Fibroblast of upper back skin (primary cell): ENCODE data around the gene ZSCAN10.

Source experiments
- DNase-seq: peaks from one replicate; pipeline ENCODE4 v3.0.0-alpha.2; 2013

Gene ZSCAN10

GRCh38 chr16:3133844-3134243 is 34.8 kb upstream of the ZSCAN10 start:
- DNase-seq: no peak

- no peak for DNase-seq
Observed at GRCh38 chr16:3131755-3132377, 32.8 kb upstream of the ZSCAN10 start.

DNA sequence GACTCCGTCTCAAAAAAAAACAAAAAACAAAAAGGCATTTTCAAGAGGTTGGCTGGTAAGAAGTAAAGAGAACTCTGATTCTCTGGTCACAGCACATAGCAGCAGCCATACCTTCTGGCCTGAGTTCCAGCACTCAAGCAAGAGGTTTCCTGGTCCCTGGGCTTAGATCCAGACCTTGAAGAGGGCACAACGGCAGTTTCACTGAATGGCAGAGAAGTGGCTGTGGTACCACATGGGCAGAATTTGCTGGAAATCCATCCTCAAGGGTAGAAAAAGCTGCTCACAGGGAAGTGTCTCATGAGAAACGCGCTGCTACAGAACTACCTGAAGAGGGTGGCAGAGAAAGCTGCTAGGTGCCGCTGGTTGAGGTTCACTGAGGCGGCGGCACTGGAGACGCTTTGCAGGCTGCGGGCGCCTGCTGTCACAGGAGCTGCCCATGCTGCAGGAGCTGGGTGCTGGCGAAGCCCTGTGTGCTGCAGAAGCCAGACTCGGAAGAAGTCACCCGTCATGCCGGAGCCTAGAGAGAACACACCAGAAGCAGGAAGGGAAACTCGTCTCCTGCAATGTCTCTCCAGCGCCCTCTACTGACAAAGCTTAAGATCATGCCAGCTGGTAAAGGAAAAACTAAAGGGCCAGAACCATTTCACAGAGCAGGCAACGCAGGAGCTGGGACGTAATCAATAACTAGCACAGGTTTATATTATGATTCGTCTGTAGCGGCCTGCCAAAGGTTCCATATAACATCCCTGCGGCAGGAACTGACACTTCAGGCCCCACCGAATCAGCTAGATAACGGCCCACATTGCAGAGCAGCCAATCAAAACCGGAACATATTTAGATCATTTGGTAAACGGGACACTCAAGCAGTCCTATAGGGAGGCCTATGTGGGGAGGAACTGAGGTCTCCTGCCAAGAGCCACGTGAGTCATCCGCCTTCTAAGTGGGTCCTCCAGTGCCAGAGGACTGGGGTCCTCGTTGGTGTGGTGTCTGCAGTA is 30.3 kb upstream of the ZSCAN10 start:
- peak; percentile 83 for DNase-seq

DNA sequence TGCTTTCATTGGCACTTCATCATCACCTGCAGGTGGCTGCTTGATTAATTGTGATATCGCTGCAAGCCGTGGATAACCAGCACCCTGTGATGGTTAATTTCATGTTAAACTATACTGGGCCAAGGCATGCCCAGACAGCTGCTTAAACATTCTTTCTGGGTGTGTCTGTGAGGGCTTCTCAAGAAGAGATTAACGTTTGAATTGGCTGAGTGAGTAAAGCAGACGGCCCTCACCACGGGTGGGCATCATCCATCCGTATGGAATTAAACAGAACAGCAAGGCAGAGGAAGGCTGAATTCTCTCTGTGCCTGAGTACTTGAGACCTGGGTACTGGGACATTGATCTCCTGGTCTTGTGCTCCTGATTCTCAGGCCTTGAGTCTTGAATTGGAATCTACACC is 28.7 kb upstream of the ZSCAN10 start:
- no peak for DNase-seq

- DNase-seq: peak; percentile 93
Observed at GRCh38 chr16:3123986-3124886, 25.1 kb upstream of the ZSCAN10 start.

DNA sequence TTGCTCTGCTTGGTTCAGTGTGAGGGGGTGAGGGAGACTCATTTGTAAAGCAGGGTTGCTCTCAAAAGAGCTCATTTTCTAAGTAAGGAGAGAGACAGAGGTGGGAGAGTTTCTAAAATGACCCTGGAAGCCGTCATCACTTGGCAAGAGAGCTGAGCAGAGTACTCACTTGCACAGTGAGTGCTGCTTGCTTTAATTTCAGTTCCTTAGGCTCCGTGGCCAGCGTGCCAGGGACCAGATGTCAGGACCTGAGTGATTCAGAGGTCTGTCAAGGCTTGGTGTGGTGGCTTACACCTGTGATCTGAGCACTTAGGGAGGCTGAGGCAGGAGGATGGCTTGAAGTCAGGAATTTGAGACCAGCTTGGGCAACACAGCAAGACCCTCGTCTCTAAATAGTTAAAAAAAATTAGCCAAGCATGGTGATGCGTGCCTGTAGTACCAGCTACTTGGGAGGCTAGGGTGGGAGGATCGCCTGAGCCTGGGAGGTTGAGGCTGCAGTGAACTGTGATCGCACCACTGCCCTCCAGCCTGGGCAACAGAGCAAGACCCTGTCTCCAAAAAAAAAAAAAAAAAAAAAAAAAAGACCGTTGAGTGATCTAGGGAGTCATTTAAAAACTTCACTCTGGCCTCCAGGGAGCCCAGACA is 24.0 kb upstream of the ZSCAN10 start:
- DNase-seq: no peak

- DNase-seq: no peak
Observed at GRCh38 chr16:3121851-3122467, 22.9 kb upstream of the ZSCAN10 start.

GRCh38 chr16:3120435-3120834 is 21.3 kb upstream of the ZSCAN10 start:
- DNase-seq: no peak

DNA sequence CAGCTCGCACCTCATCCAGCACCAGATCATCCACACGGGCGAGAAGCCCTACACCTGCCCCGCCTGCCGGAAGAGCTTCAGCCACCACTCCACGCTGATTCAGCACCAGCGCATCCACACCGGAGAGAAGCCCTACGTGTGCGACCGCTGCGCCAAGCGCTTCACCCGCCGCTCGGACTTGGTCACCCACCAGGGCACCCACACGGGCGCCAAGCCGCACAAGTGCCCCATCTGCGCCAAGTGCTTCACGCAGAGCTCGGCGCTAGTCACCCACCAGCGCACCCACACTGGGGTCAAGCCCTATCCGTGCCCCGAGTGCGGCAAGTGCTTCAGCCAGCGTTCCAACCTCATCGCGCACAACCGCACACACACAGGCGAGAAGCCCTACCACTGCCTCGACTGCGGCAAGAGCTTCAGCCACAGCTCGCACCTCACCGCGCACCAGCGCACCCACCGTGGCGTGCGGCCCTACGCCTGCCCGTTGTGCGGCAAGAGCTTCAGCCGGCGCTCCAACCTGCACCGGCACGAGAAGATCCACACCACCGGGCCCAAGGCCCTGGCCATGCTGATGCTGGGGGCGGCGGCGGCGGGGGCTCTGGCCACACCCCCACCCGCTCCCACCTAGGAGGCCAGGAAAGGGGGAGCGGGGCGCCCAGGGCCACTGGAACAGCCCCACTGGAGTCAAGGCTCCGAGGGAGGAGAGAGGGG is 20.8 kb upstream of the ZSCAN10 start:
- no peak for DNase-seq

GRCh38 chr16:3119286-3119685 is 20.2 kb upstream of the ZSCAN10 start:
- DNase-seq: no peak

GRCh38 chr16:3118846-3119245 is 19.8 kb upstream of the ZSCAN10 start:
- no peak for DNase-seq

GRCh38 chr16:3118204-3118790 is 19.2 kb upstream of the ZSCAN10 start:
- DNase-seq: no peak

DNA sequence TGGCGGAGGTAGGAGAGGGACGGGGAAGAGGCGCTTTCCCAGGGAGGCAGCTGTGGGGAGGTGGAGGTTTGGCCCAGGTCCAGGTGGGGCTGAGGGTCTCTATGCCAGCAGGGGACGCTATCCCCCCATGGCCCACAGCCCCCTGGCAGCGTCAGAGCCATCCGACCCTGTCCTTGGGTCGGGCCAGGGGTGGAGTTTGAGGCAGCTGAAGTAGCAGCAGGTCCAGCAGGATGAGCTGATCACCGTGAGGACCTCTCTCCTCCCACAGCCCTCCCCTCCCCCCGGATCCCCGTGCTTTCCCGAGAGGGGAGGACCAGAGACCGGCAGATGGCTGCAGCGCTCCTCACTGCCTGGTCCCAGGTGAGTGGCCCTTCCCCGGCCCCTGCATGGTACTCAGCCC is 16.5 kb upstream of the ZSCAN10 start:
- DNase-seq: no peak

GRCh38 chr16:3115003-3115402 is 15.9 kb upstream of the ZSCAN10 start:
- no peak for DNase-seq

GRCh38 chr16:3113765-3114479 is 14.8 kb upstream of the ZSCAN10 start:
- DNase-seq: no peak

GRCh38 chr16:3112881-3113574 is 13.9 kb upstream of the ZSCAN10 start:
- no peak for DNase-seq

DNA sequence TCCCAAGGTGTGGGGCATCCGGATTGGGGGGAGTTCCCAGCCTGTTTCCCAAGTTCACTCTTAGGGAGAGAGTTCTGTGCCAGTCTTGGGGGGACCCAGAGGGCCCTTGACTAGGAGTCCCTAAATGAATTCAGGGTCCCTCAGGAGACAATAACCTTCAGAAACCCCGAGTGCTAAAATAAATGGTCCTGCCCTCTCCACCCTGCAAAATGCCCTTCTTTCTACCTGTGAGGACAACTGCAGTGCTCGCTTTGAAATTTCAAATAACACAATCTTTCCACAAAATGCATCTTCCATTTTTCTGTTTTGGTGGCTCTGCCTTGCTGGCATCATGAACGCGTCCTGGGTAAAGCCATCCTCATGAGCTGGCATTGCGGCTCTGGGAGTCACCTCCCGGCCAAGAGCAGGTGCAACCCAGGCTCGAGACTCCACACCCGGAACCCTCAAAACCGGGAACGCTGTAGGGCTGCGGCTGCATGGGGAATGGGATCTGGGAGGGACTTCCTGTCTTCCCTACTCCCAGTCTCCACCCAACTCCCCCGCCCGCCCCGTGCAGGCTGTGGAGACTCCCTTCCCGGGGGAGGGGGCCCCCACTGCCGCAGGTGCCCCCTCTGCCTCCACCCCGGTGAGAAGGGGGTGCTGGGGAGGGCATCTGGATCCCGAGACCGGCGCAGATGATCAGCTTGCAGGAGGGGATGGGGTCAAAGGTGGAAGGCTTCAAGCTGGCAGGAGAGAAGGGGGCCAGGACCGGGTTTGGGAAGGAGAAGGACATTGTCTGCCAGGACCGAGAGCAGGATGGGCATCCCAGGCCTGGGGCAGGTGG is 13.2 kb upstream of the ZSCAN10 start, which contains the start of gene ZNF205:
Gene ZNF205, plus strand, starts transcription at position 529 of the 823 bp plus-strand sequence. CDS start 845 bp downstream, outside the sequence.
- DNase-seq: peak; percentile 69

DNA sequence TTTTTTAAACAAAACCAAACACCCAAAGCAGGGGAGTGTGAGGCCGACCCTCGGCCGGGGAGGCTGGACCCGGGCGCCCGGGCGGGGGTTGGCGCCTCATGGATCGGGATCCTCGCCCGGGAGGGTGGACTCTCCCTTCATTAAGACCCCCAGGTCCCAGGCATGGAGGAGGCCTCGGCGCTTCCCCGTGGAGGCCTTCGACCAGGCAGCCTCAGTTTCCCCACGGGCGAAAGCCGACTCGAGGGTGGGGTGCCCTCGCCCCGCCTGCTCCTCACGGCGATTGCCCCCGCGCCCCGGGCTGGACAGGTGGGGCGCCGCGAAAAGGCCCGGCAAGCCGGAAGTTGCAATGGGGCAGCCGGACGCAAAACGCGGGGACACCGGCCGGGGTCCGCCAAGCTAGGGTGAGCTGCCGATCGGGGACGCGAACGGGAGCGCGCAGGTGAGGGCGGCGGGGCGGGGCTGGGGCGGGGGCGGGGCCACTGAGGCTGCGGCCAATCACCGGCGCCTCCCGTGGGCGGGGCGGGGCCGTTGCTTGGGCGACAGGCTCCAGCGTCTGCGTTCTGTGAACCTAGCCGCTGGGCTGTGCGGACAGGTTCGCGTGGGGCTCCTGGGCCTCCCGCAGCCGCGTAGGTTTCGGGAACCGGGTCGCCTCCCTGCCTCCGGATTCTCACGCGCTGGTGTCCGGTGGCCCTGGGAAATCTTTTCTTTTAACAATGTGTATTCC is 7.3 kb upstream of the ZSCAN10 start:
- peak; percentile 90 for DNase-seq
